Lower leg skin (tissue), 4 donors: Measurements from ENCODE around the gene RNLS. TPM values are rescaled to one million over a fixed set of nuclear protein-coding genes. Genes with fewer than 3 reads are reported as not detected.

ENCODE experiments used
- DNase-seq, 2 donors: peaks; one replicate each; pipeline ENCODE4 v3.0.0-alpha.2; 2019; ENCODE audit warnings: low spot score in 2 of 2
- H3K4me3 ChIP-seq: fragments of 200-600 bp; sonication (generic); 2 replicates; pipeline ENCODE4 v1.5.1; 2017; ENCODE audit warnings: mild to moderate bottlenecking, low read depth; ENCODE audit not compliant: poor library complexity, severe bottlenecking
- POLR2A ChIP-seq, 2 donors: fragments of 450-650 bp; IDR thresholded peaks; one replicate each; pipeline ENCODE4 v1.6.1; 2016 to 2017; ENCODE audit warnings: antibody characterized with exemption in 2 of 2, mild to moderate bottlenecking in 1 of 2, moderate library complexity in 1 of 2
- WGBS, 2 donors: methylation state at CpG; one replicate each; pipeline ENCODE4 v1.1.5; 2018; 5-methylcytosine and 5-hydroxymethylcytosine counted together
- intact Hi-C: fragments of 100-400 bp; cut with DNase I; formaldehyde crosslinking; loops from one replicate; pipeline ENCODE4 v1.15.0; 2023; ENCODE audit warnings: low total_unique reads
- total RNA-seq, 4 donors: library from RNA; depleted of rRNA; stranded (reverse); fragments of >200 nt; gene quantifications; one replicate each; pipeline ENCODE4 v1.1.0, GENCODE V29; 2016
- TF ChIP-seq, protein P1 (sequence below), 3 donors: fragments of 450-650 bp; IDR thresholded peaks; one replicate each; pipeline ENCODE4 v1.5.1; 2016; ENCODE audit warnings: antibody characterized with exemption in 3 of 3, mild to moderate bottlenecking in 3 of 3, moderate library complexity in 2 of 3

Gene RNLS
- total RNA-seq, 4 donors from 2014 or later = 6.8 to 18.3 (median 10.9) TPM

DNA sequence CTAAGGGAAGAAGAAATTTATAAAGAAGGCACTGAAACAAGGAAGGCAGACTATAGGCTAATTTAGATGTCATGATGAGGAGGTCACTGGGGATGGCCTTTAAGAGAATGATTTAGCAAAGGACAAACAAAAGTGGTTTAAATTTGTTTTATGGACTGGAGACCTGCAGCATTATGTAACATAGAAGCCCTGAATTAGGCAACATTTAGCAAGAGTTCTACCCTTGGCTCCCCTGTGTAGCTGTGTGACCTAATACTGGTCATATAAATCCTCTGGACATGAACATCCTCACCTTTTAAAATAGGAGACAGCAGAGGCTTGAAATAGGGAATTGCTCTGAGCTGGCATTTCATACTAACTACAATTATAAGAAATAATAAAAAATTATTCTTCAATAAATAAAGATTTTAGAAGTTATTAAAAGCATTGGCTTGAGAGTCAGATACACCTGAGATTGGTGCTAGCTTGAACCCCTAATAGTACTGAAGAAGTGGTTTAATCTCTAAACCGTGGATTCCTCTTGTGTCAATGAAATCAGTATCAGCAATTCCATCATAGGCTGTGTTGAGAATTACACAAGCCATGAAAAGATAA, 48.9 kb downstream of the RNLS start:
- no peak overlapping the region for H3K4me3 ChIP-seq
- TF ChIP-seq, protein P1, sequence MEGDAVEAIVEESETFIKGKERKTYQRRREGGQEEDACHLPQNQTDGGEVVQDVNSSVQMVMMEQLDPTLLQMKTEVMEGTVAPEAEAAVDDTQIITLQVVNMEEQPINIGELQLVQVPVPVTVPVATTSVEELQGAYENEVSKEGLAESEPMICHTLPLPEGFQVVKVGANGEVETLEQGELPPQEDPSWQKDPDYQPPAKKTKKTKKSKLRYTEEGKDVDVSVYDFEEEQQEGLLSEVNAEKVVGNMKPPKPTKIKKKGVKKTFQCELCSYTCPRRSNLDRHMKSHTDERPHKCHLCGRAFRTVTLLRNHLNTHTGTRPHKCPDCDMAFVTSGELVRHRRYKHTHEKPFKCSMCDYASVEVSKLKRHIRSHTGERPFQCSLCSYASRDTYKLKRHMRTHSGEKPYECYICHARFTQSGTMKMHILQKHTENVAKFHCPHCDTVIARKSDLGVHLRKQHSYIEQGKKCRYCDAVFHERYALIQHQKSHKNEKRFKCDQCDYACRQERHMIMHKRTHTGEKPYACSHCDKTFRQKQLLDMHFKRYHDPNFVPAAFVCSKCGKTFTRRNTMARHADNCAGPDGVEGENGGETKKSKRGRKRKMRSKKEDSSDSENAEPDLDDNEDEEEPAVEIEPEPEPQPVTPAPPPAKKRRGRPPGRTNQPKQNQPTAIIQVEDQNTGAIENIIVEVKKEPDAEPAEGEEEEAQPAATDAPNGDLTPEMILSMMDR (IDR thresholded peaks at IDR 0.05) = no peak
- no peak for TF ChIP-seq POLR2A (IDR thresholded peaks at IDR 0.05)
- 92 to 95% methylated on average over 1 of the region's 1 CpG for WGBS, 2 donors
- intact Hi-C loops = no loop called here
- DNase-seq = no peak

DNA sequence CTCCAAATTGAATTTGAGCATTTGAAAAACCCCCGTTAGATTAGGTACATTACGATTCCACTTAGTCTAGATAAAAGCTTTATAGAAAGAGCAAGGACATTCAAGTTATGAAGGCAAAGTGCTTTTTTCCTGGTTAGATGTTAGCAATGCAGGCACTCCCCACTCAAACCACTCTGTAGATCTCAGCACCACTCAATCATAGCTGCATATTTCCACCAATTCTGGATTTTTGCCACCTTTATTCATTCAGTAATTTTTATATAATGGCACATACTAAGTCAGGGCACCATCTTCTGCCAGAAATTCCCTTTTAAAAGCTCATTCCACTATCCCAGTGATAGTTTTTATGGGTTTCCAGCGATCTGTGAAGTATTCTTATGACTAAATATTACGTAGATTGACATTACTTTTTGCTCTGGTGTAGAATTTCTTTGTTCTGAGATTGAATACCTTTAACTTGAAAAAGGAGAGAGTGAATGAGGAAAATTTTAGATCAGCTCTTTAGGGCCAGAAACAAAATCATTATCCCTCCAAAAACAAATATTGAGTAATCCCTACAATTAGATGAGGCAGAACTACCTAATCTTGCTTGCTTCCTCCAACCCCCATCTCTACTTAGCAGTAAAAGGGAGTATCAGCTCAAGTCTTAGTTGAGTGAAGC, 51.6 kb downstream of the RNLS start:
- 92 to 95% methylated on average over 4 of the region's 4 CpGs for WGBS, 2 donors
- DNase-seq = no peak
- TF ChIP-seq, protein P1 (IDR thresholded peaks at IDR 0.05) = no peak
- no peak for TF ChIP-seq POLR2A (IDR thresholded peaks at IDR 0.05)
- intact Hi-C loops = no loop called here
- H3K4me3 ChIP-seq = no peak overlapping the region

DNA sequence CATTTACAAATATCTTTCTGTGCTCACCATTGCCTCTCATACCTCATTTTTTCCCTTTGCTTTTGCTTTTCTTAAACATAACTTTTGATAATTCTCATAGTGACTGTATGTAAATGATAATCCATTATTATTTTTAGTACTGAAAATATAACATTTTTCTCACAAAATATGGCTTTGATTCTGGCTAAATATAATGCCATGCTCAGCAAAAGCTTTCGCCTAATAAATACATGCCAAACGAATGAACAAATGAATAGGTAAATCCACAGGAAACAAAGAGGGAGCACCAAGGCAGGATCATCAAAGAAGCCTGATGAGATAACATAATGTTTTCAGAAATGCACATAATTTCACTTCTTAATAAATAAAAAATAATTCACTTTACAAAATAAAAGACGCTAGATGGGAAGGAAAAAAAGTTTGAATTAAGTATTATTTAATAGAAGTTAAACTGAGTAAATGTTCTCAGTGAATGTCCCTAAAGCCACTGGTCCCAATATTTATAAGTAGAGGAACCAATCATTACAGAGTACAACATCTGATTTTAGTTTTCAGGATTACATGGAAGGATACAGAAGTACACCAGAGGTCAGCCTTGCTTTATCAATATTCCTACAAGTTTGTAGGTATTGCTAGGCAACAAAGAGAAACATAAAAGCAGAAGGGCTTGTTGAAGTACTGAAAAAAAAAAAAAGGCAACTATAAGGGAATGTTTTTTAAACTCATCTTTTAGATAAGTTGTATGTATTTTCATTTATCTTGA, 52.3 kb downstream of the RNLS start:
- no peak for DNase-seq
- intact Hi-C loops = no loop called here
- WGBS, 2 donors = 94 to 96% methylated on average over 3 of the region's 3 CpGs
- H3K4me3 ChIP-seq = no peak overlapping the region
- TF ChIP-seq, protein P1 (IDR thresholded peaks at IDR 0.05) = no peak
- TF ChIP-seq POLR2A (IDR thresholded peaks at IDR 0.05) = no peak

DNA sequence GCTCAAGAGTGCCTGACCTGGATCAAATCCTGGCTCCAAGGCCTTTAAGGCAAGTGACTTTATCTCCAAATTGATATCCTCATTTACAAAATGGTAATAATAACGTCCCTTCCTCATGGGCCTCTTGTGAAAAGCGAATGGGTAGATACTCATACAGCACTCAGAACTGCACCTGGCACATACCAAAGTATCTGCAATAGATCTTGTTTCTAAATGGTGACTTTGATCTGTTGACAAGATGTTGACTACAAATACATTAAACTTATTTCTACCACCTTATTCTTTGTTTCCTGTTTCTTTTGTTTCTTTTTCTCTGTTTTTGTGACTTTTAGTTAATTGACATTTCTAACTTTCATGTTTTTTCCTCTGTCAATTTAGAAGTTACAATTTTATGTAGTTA, 53.0 kb downstream of the RNLS start:
- no peak for DNase-seq
- no peak overlapping the region for H3K4me3 ChIP-seq
- TF ChIP-seq, protein P1 (IDR thresholded peaks at IDR 0.05) = no peak
- no peak for TF ChIP-seq POLR2A (IDR thresholded peaks at IDR 0.05)
- intact Hi-C loops = no loop called here
- 89% methylated on average over 2 of the region's 2 CpGs for WGBS, 2 donors

DNA sequence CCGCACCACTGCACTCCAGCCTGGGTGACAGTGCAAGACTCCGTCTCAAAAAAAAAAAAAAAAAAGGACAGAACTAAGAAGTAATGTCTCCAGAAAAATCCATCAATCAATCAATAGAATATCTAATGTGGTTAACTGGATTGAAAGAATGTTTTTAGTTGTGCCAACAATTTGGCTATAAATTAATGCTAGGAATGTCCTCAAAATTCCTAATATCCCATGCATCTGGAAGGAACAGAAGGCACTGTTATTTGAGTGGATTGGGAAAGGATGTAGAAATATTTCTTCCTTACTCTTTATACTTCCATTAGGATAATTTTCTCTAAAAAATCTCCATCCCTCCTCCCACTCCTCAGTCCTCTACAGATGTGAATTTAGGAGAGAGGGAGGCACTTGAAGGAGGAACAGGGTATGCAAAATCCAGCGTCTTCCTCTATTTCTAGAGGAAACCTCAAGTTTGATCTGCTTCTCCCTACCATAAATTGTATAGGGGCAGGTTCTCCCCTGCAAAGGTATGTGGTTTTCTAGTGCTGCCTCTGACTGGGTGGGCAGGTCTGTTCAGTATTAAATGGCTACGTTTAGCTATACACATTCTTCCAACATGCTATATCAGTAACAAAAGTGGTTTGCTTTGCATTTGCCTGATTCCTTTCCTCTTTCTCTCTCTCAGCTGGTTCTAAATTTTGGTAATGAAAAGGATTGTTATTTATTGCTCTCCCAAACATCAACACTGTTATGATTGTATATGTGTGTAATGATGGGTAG, 54.1 kb downstream of the RNLS start:
- TF ChIP-seq POLR2A (IDR thresholded peaks at IDR 0.05) = no peak
- TF ChIP-seq, protein P1 (IDR thresholded peaks at IDR 0.05) = no peak
- H3K4me3 ChIP-seq = no peak overlapping the region
- 73 to 86% methylated on average over 4 of the region's 4 CpGs for WGBS, 2 donors
- no peak for DNase-seq
- intact Hi-C loops = no loop called here
